ENCODE results near the gene N4BP2.
"Not testable (repeated sequence)": the region's sequence is repeated elsewhere in the genome, so short reads cannot be mapped to it uniquely, and the experiment has no call there.

Gene N4BP2

GRCh38 chr4:40130401-40131036, 73.9 kb downstream of the N4BP2 start:
- no peak overlapping the region for H3K4me3 ChIP-seq (ENCODE audit: low read length in 2 of 2)
- H3K27me3 ChIP-seq (ENCODE audit: control insufficient read depth in 1 of 2, insufficient read depth in 2 of 2, low read length in 2 of 2), result no peaks in the 10 kb centered on the region
- H3K36me3 ChIP-seq (ENCODE audit: control insufficient read depth in 2 of 2, insufficient read depth in 2 of 2, low read length in 2 of 2), result peaks cover 0 to 3% of the 10 kb centered on the region in 2 donors
- H3K27ac ChIP-seq (ENCODE audit: low read length), result no peak overlapping the region
- H3K9ac ChIP-seq (ENCODE audit: low read length in 2 of 2), result no peak overlapping the region
- no peaks in the 10 kb centered on the region for H3K4me1 ChIP-seq (ENCODE audit: control insufficient read depth, insufficient read depth, low read length)
- H3K9me3 ChIP-seq (ENCODE audit: control insufficient read depth in 2 of 2, low read length in 2 of 2), result no peaks in the 10 kb centered on the region

GRCh38 chr4:40132816-40133215, 76.2 kb downstream of the N4BP2 start:
- Histone ChIP-seq H3K27ac (ENCODE audit: low read length) (no peak overlapping the region), H3K36me3 (ENCODE audit: control insufficient read depth in 2 of 2, insufficient read depth in 2 of 2, low read length in 2 of 2) (peaks cover 0 to 3% of the 10 kb centered on the region in 2 donors), H3K27me3 (ENCODE audit: control insufficient read depth in 1 of 2, insufficient read depth in 2 of 2, low read length in 2 of 2) (no peaks in the 10 kb centered on the region), H3K4me3 (ENCODE audit: low read length in 2 of 2) (no peak overlapping the region), H3K9me3 (ENCODE audit: control insufficient read depth in 2 of 2, low read length in 2 of 2) (no peaks in the 10 kb centered on the region), H3K9ac (ENCODE audit: low read length in 2 of 2) (no peak overlapping the region), H3K4me1 (ENCODE audit: control insufficient read depth, insufficient read depth, low read length) (no peaks in the 10 kb centered on the region)

GRCh38 chr4:40134206-40134917, 77.7 kb downstream of the N4BP2 start:
- Histone ChIP-seq H3K27me3 (ENCODE audit: control insufficient read depth in 1 of 2, insufficient read depth in 2 of 2, low read length in 2 of 2) (no peaks in the 10 kb centered on the region), H3K9me3 (ENCODE audit: control insufficient read depth in 2 of 2, low read length in 2 of 2) (no peaks in the 10 kb centered on the region), H3K36me3 (ENCODE audit: control insufficient read depth in 2 of 2, insufficient read depth in 2 of 2, low read length in 2 of 2) (peaks cover 0 to 3% of the 10 kb centered on the region in 2 donors), H3K9ac (ENCODE audit: low read length in 2 of 2) (no peak overlapping the region), H3K4me1 (ENCODE audit: control insufficient read depth, insufficient read depth, low read length) (no peaks in the 10 kb centered on the region), H3K27ac (ENCODE audit: low read length) (no peak overlapping the region), H3K4me3 (ENCODE audit: low read length in 2 of 2) (no peak overlapping the region)

- H3K27me3 ChIP-seq (ENCODE audit: control insufficient read depth in 1 of 2, insufficient read depth in 2 of 2, low read length in 2 of 2); H3K27ac ChIP-seq (ENCODE audit: low read length); H3K4me3 ChIP-seq (ENCODE audit: low read length in 2 of 2): not testable (repeated sequence)
Measured at GRCh38 chr4:40136202-40136601, 79.6 kb downstream of the N4BP2 start.

GRCh38 chr4:40140196-40140595, 83.5 kb downstream of the N4BP2 start:
- Histone ChIP-seq H3K27ac (ENCODE audit: low read length) (no peak overlapping the region), H3K27me3 (ENCODE audit: control insufficient read depth in 1 of 2, insufficient read depth in 2 of 2, low read length in 2 of 2) (no peaks in the 10 kb centered on the region), H3K36me3 (ENCODE audit: control insufficient read depth in 2 of 2, insufficient read depth in 2 of 2, low read length in 2 of 2) (peaks cover 0 to 2% of the 10 kb centered on the region in 2 donors), H3K9ac (ENCODE audit: low read length in 2 of 2) (no peak overlapping the region), H3K9me3 (ENCODE audit: control insufficient read depth in 2 of 2, low read length in 2 of 2) (no peaks in the 10 kb centered on the region), H3K4me1 (ENCODE audit: control insufficient read depth, insufficient read depth, low read length) (no peaks in the 10 kb centered on the region), H3K4me3 (ENCODE audit: low read length in 2 of 2) (no peak overlapping the region)

More at GRCh38 chr4:40136202-40136601, 79.6 kb downstream of the N4BP2 start:
- not testable (repeated sequence) for H3K36me3 ChIP-seq (ENCODE audit: control insufficient read depth in 2 of 2, insufficient read depth in 2 of 2, low read length in 2 of 2); H3K9me3 ChIP-seq (ENCODE audit: control insufficient read depth in 2 of 2, low read length in 2 of 2); H3K9ac ChIP-seq (ENCODE audit: low read length in 2 of 2); H3K4me1 ChIP-seq (ENCODE audit: control insufficient read depth, insufficient read depth, low read length)

GRCh38 chr4:40140597-40140996, 83.9 kb downstream of the N4BP2 start:
- H3K27ac ChIP-seq (ENCODE audit: low read length); H3K27me3 ChIP-seq (ENCODE audit: control insufficient read depth in 1 of 2, insufficient read depth in 2 of 2, low read length in 2 of 2); H3K9ac ChIP-seq (ENCODE audit: low read length in 2 of 2); H3K4me3 ChIP-seq (ENCODE audit: low read length in 2 of 2); H3K36me3 ChIP-seq (ENCODE audit: control insufficient read depth in 2 of 2, insufficient read depth in 2 of 2, low read length in 2 of 2); H3K4me1 ChIP-seq (ENCODE audit: control insufficient read depth, insufficient read depth, low read length); H3K9me3 ChIP-seq (ENCODE audit: control insufficient read depth in 2 of 2, low read length in 2 of 2): not testable (repeated sequence)

- Histone ChIP-seq H3K9ac (ENCODE audit: low read length in 2 of 2) (no peak overlapping the region), H3K27me3 (ENCODE audit: control insufficient read depth in 1 of 2, insufficient read depth in 2 of 2, low read length in 2 of 2) (no peaks in the 10 kb centered on the region), H3K27ac (ENCODE audit: low read length) (no peak overlapping the region), H3K9me3 (ENCODE audit: control insufficient read depth in 2 of 2, low read length in 2 of 2) (no peaks in the 10 kb centered on the region), H3K36me3 (ENCODE audit: control insufficient read depth in 2 of 2, insufficient read depth in 2 of 2, low read length in 2 of 2) (peaks cover 0 to 2% of the 10 kb centered on the region in 2 donors), H3K4me3 (ENCODE audit: low read length in 2 of 2) (no peak overlapping the region), H3K4me1 (ENCODE audit: control insufficient read depth, insufficient read depth, low read length) (no peaks in the 10 kb centered on the region)
Measured at GRCh38 chr4:40143926-40144508, 87.4 kb downstream of the N4BP2 start.

GRCh38 chr4:40144716-40145115, 88.1 kb downstream of the N4BP2 start:
- Histone ChIP-seq H3K4me3 (ENCODE audit: low read length in 2 of 2) (no peak overlapping the region), H3K9ac (ENCODE audit: low read length in 2 of 2) (no peak overlapping the region), H3K9me3 (ENCODE audit: control insufficient read depth in 2 of 2, low read length in 2 of 2) (no peaks in the 10 kb centered on the region), H3K4me1 (ENCODE audit: control insufficient read depth, insufficient read depth, low read length) (no peaks in the 10 kb centered on the region), H3K36me3 (ENCODE audit: control insufficient read depth in 2 of 2, insufficient read depth in 2 of 2, low read length in 2 of 2) (peaks cover 0 to 2% of the 10 kb centered on the region in 2 donors), H3K27me3 (ENCODE audit: control insufficient read depth in 1 of 2, insufficient read depth in 2 of 2, low read length in 2 of 2) (no peaks in the 10 kb centered on the region), H3K27ac (ENCODE audit: low read length) (no peak overlapping the region)

GRCh38 chr4:40147490-40147889, 90.8 kb downstream of the N4BP2 start:
- H3K27ac ChIP-seq (ENCODE audit: low read length); H3K4me3 ChIP-seq (ENCODE audit: low read length in 2 of 2); H3K27me3 ChIP-seq (ENCODE audit: control insufficient read depth in 1 of 2, insufficient read depth in 2 of 2, low read length in 2 of 2); H3K9me3 ChIP-seq (ENCODE audit: control insufficient read depth in 2 of 2, low read length in 2 of 2); H3K36me3 ChIP-seq (ENCODE audit: control insufficient read depth in 2 of 2, insufficient read depth in 2 of 2, low read length in 2 of 2); H3K9ac ChIP-seq (ENCODE audit: low read length in 2 of 2); H3K4me1 ChIP-seq (ENCODE audit: control insufficient read depth, insufficient read depth, low read length): not testable (repeated sequence)

- H3K27me3 ChIP-seq (ENCODE audit: control insufficient read depth in 1 of 2, insufficient read depth in 2 of 2, low read length in 2 of 2), result no peaks in the 10 kb centered on the region
- H3K9ac ChIP-seq (ENCODE audit: low read length in 2 of 2), result no peak overlapping the region
- no peaks in the 10 kb centered on the region for H3K4me1 ChIP-seq (ENCODE audit: control insufficient read depth, insufficient read depth, low read length)
- H3K27ac ChIP-seq (ENCODE audit: low read length), result no peak overlapping the region
- no peak overlapping the region for H3K4me3 ChIP-seq (ENCODE audit: low read length in 2 of 2)
- H3K9me3 ChIP-seq (ENCODE audit: control insufficient read depth in 2 of 2, low read length in 2 of 2), result no peaks in the 10 kb centered on the region
- no peaks in the 10 kb centered on the region for H3K36me3 ChIP-seq (ENCODE audit: control insufficient read depth in 2 of 2, insufficient read depth in 2 of 2, low read length in 2 of 2)
Measured at GRCh38 chr4:40149960-40150385, 93.3 kb downstream of the N4BP2 start.

GRCh38 chr4:40150932-40151331, 94.3 kb downstream of the N4BP2 start:
- Histone ChIP-seq H3K36me3 (ENCODE audit: control insufficient read depth in 2 of 2, insufficient read depth in 2 of 2, low read length in 2 of 2) (no peaks in the 10 kb centered on the region), H3K9ac (ENCODE audit: low read length in 2 of 2) (no peak overlapping the region), H3K4me3 (ENCODE audit: low read length in 2 of 2) (no peak overlapping the region), H3K9me3 (ENCODE audit: control insufficient read depth in 2 of 2, low read length in 2 of 2) (no peaks in the 10 kb centered on the region), H3K27ac (ENCODE audit: low read length) (no peak overlapping the region), H3K4me1 (ENCODE audit: control insufficient read depth, insufficient read depth, low read length) (no peaks in the 10 kb centered on the region), H3K27me3 (ENCODE audit: control insufficient read depth in 1 of 2, insufficient read depth in 2 of 2, low read length in 2 of 2) (no peaks in the 10 kb centered on the region)
